VCaP (cell line): ENCODE results near the gene MSRB3.
"Not testable (repeated sequence)": the region's sequence is repeated elsewhere in the genome, so short reads cannot be mapped to it uniquely, and the experiment has no call there.

Experiments
- H3K27ac ChIP-seq: fragments of 450-650 bp; 2 replicates; pipeline ENCODE4 v1.5.1; 2017
- CTCF ChIP-seq: fragments of 450-650 bp; conservative IDR thresholded peaks from 2 replicates; pipeline ENCODE4 v1.5.1; 2017; ENCODE audit warnings: mild to moderate bottlenecking, moderate library complexity

The MSRB3 gene

GRCh38 chr12:65434737-65435136 lies 156.3 kb downstream of the MSRB3 start:
- TF ChIP-seq CTCF = no peak
- H3K27ac ChIP-seq = no peak overlapping the region

GRCh38 chr12:65443038-65443437 lies 164.6 kb downstream of the MSRB3 start:
- TF ChIP-seq CTCF = no peak
- no peak overlapping the region for H3K27ac ChIP-seq

- no peak overlapping the region for H3K27ac ChIP-seq
- TF ChIP-seq CTCF = no peak
Measured at GRCh38 chr12:65444996-65445395, 166.5 kb downstream of the MSRB3 start.

GRCh38 chr12:65446901-65447300 lies 168.4 kb downstream of the MSRB3 start:
- H3K27ac ChIP-seq = no peak overlapping the region
- no peak for TF ChIP-seq CTCF

GRCh38 chr12:65449400-65449799 lies 170.9 kb downstream of the MSRB3 start:
- no peak overlapping the region for H3K27ac ChIP-seq
- TF ChIP-seq CTCF = no peak

- no peak for TF ChIP-seq CTCF
- no peak overlapping the region for H3K27ac ChIP-seq
Measured at GRCh38 chr12:65450625-65451024, 172.1 kb downstream of the MSRB3 start.

GRCh38 chr12:65454115-65454787 lies 175.8 kb downstream of the MSRB3 start:
- no peak for TF ChIP-seq CTCF

GRCh38 chr12:65457341-65457740 lies 178.9 kb downstream of the MSRB3 start:
- not testable (repeated sequence) for H3K27ac ChIP-seq

More at GRCh38 chr12:65454115-65454787, 175.8 kb downstream of the MSRB3 start:
- H3K27ac ChIP-seq = no peak overlapping the region
